Stomach (tissue), 9 donors: ENCODE measurements around the gene SRSF4. TPM values are rescaled to one million over a fixed set of nuclear protein-coding genes. Genes with fewer than 3 reads are reported as not detected.

ENCODE experiments used
- DNase-seq, 2 donors: peaks; one replicate each; pipeline versions ENCODE4 v3.0.0 to v3.0.0-alpha.2; 2013 to 2019
- H3K27ac ChIP-seq, 5 donors: fragments of 200-600 bp in 4 of 5; sonication (generic) in 4 of 5; one replicate each; pipeline ENCODE4 v1.5.1; 2013 to 2019; ENCODE audit warnings: mild to moderate bottlenecking in 1 of 5, moderate library complexity in 1 of 5
- H3K27me3 ChIP-seq, 3 donors: fragments of 200-600 bp; sonication (generic); one replicate each; pipeline ENCODE4 v1.5.1; 2017 to 2019; ENCODE audit warnings: mixed run types in 1 of 3
- H3K36me3 ChIP-seq, 4 donors: fragments of 200-600 bp; sonication (generic); 1 replicate in 3 of 4; 2 replicates in 1 of 4; pipeline ENCODE4 v1.5.1; 2016 to 2019
- H3K4me1 ChIP-seq, 4 donors: fragments of 200-600 bp; sonication (generic); one replicate each; pipeline ENCODE4 v1.5.1; 2016 to 2019
- H3K4me3 ChIP-seq, 4 donors: fragments of 200-600 bp; sonication (generic) in 3 of 4; one replicate each; pipeline ENCODE4 v1.5.1; 2016 to 2019; ENCODE audit warnings: mild to moderate bottlenecking in 1 of 4
- H3K9me3 ChIP-seq, 4 donors: fragments of 200-600 bp; sonication (generic); one replicate each; pipeline ENCODE4 v1.5.1; 2016 to 2019
- CTCF ChIP-seq, 7 experiments: fragments of 450-650 bp in 4 of 7; fragments of 200-600 bp in 3 of 7; sonication (generic) in 3 of 7; IDR thresholded peaks; one replicate each; pipeline ENCODE4 v1.5.1; 2016 to 2019; ENCODE audit warnings: antibody characterized with exemption in 7 of 7, control low read depth in 2 of 7, mild to moderate bottlenecking in 1 of 7
- EP300 ChIP-seq: sonication (generic); formaldehyde crosslinking; IDR thresholded peaks from one replicate; pipeline ENCODE4 v1.6.1; 2017; ENCODE audit warnings: antibody characterized with exemption
- POLR2A ChIP-seq, 4 donors: fragments of 450-650 bp; IDR thresholded peaks; one replicate each; pipeline ENCODE4 v1.6.1; 2016; ENCODE audit warnings: antibody characterized with exemption in 4 of 4, control low read depth in 2 of 4, mild to moderate bottlenecking in 1 of 4, moderate library complexity in 1 of 4
- POLR2AphosphoS5 ChIP-seq, 3 donors: sonication (generic); formaldehyde crosslinking; IDR thresholded peaks; one replicate each; pipeline ENCODE4 v1.6.1; 2016; ENCODE audit warnings: antibody characterized with exemption in 3 of 3
- WGBS, 5 donors: extraction: QIAGEN DNeasy Blood & Tissue Kit in 3 of 5; methylation state at CpG; one replicate each; pipeline versions ENCODE4 v1.1.5 to v1.1.7; 2013 to 2018; 5-methylcytosine and 5-hydroxymethylcytosine counted together
- intact Hi-C: fragments of 100-400 bp; cut with DNase I; formaldehyde crosslinking; loops from one replicate; pipeline ENCODE4 v1.15.1; 2023; ENCODE audit warnings: low total_unique reads
- polyA plus RNA-seq, 3 donors: library from polyadenylated mRNA; stranded (reverse); fragments of 200-250 nt; gene quantifications; one replicate each; pipeline ENCODE4 v1.2.3, GENCODE V29; 2013
- total RNA-seq, 5 donors: library from RNA; depleted of rRNA; stranded (reverse); fragments of >200 nt; gene quantifications; one replicate each; pipeline versions ENCODE4 v1.1.0 to v1.2.3, GENCODE V29; 2014 to 2016
- donor health status: healthy with polysubstance abuse.
- donor health status: Bipolar disorder and iron deficiency.
- donor health status: healthy.

Gene SRSF4
- total and polyA plus RNA-seq, 8 donors: 25.1 to 328 (median 53.1) TPM

GRCh38 chr1:29120367-29120766 is 61.3 kb downstream of the SRSF4 start:
- Histone ChIP-seq H3K9me3 (no peaks in the 10 kb centered on the region), H3K27ac (peak overlapping the region in 3 of 5 donors; percentile 88 to 93 (median 91)), H3K4me1 (peaks cover 36 to 64% (median 47%) of the 10 kb centered on the region in 4 donors), H3K27me3 (peaks cover 0 to 49% (median 48%) of the 10 kb centered on the region in 3 donors), H3K4me3 (no peak overlapping the region), H3K36me3 (peaks cover 0 to 35% (median 31%) of the 10 kb centered on the region in 4 donors)
- 80 to 93% (median 89%) methylated on average over 6 of the region's 6 CpGs for WGBS, 5 donors
- intact Hi-C loops: loop anchor here (10.0 kb wide), 1 partner anchor 64 kb away; the partner anchor contains the start of gene SRSF4
- TF ChIP-seq CTCF (IDR thresholded peaks at IDR 0.05) (no peak), POLR2A (IDR thresholded peaks at IDR 0.05) (no peak), EP300 (no peak), POLR2AphosphoS5 (IDR thresholded peaks at IDR 0.05) (no peak)
- DNase-seq: no peak

GRCh38 chr1:29119121-29119929 is 62.4 kb downstream of the SRSF4 start:
- intact Hi-C loops: no loop called here
- Histone ChIP-seq H3K4me1 (peaks cover 32 to 53% (median 37%) of the 10 kb centered on the region in 4 donors), H3K27me3 (peaks cover 0 to 39% (median 38%) of the 10 kb centered on the region in 3 donors), H3K9me3 (no peaks in the 10 kb centered on the region), H3K4me3 (no peak overlapping the region), H3K27ac (peak overlapping the region in 3 of 5 donors; percentile 29 to 93 (median 36)), H3K36me3 (peaks cover 0 to 44% (median 36%) of the 10 kb centered on the region in 4 donors)
- no peak for TF ChIP-seq POLR2AphosphoS5 (IDR thresholded peaks at IDR 0.05)
- TF ChIP-seq CTCF (IDR thresholded peaks at IDR 0.05): no peak
- TF ChIP-seq POLR2A (IDR thresholded peaks at IDR 0.05): no peak
- no peak for TF ChIP-seq EP300
- WGBS, 5 donors: 70 to 76% (median 73%) methylated on average over 12 of the region's 12 CpGs
- DNase-seq: no peak

- Histone ChIP-seq H3K27ac (no peak overlapping the region), H3K9me3 (no peaks in the 10 kb centered on the region), H3K36me3 (peaks cover 0 to 63% (median 52%) of the 10 kb centered on the region in 4 donors), H3K27me3 (peaks cover 0 to 19% (median 19%) of the 10 kb centered on the region in 3 donors), H3K4me3 (no peak overlapping the region), H3K4me1 (peaks cover 12 to 34% (median 18%) of the 10 kb centered on the region in 4 donors)
- WGBS, 5 donors: 78 to 89% (median 78%) methylated on average over 2 of the region's 2 CpGs
- TF ChIP-seq EP300 (no peak), CTCF (IDR thresholded peaks at IDR 0.05) (no peak), POLR2A (IDR thresholded peaks at IDR 0.05) (no peak)
- intact Hi-C loops: no loop called here
- DNase-seq: no peak
These were observed 64.3 kb downstream of the SRSF4 start for GRCh38 chr1:29117381-29117780.

GRCh38 chr1:29114654-29115053 is 67.0 kb downstream of the SRSF4 start:
- no peak for TF ChIP-seq POLR2A (IDR thresholded peaks at IDR 0.05)
- TF ChIP-seq POLR2AphosphoS5 (IDR thresholded peaks at IDR 0.05): no peak
- no peak for TF ChIP-seq EP300
- TF ChIP-seq CTCF (IDR thresholded peaks at IDR 0.05): no peak
- intact Hi-C loops: no loop called here
- no peak for DNase-seq
- Histone ChIP-seq H3K9me3 (no peaks in the 10 kb centered on the region), H3K4me3 (no peak overlapping the region), H3K27ac (no peak overlapping the region), H3K4me1 (peaks cover 0 to 7% (median 0%) of the 10 kb centered on the region in 4 donors), H3K27me3 (no peaks in the 10 kb centered on the region), H3K36me3 (peaks cover under 1 to 85% (median 72%) of the 10 kb centered on the region in 4 donors)
- WGBS, 5 donors: 79 to 100% (median 87%) methylated on average over 1 of the region's 1 CpG
